GDM1 (cell line): ENCODE measurements around the gene WDR5B.
"Not testable (repeated sequence)": the region's sequence is repeated elsewhere in the genome, so short reads cannot be mapped to it uniquely, and the experiment has no call there.

Experiments
- DNase-seq: peaks from one replicate; lab custom pipeline; 2025; lab: John Stamatoyannopoulos, UW

WDR5B gene

DNA sequence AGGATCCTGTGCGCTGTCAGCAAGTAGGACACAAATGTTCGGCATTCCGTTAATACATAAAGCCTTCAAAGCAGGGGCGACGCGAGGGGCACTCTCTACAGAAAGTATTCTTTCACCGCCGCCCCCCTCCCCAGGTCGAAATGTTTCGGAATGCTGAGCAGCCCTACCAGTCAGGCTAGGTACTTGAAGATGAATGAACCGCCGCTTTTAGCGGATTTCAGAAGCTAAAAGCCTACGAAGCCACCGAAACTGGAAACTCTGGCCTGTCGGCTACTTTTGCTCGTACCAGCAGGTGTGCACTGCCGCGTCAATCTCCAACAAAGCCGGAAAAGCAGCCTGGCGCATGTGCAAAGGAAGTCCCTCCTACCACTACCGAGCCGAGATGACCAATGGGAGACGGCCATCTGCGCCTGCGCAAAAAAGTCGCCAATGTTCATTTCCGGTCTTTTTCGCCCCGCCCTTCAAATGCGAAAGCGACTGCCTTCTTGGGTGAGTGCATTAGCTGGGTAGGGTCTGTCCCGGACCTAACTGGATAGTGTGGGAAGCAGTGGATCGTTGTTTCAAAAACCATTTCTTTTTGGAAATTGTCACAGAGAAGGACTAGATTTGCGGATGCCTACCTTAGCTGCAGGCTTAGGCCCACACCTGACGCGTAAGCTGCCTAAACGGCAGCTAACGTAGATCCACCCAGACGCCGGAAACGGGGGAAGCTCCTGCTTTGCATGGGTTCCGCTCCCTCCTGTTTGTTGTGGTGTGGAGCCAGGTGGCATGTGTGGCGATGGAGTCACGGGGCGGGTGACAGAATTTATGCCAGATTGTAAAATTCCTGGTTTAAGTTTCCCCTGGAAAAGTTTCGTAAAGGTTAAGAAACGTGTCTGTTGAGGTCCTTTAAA lies at the start of gene WDR5B:
TSS of gene WDR5B (minus strand) at position 301 of the 893 bp plus-strand sequence. CDS start 534 bp downstream, outside the sequence.
- no peak for DNase-seq

DNA sequence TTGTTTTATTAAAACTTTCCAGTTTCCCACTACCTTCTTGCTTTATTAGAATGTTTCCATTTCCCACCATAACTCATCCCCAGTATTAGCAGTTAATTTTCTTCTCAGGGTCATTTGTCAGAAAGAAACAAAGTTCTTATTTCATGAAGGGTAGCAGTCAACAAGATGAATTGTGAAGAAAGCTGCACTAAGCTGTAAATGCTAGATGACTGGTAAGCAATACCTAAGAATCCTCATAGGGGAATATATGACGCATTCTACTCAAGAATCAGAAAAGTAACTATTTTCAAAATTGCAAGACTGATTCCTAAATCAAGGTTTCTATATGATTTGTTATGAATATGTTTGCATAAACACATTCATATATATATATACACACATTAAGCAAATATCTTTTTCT lies 48.8 kb upstream of the WDR5B start:
- no peak for DNase-seq

DNA sequence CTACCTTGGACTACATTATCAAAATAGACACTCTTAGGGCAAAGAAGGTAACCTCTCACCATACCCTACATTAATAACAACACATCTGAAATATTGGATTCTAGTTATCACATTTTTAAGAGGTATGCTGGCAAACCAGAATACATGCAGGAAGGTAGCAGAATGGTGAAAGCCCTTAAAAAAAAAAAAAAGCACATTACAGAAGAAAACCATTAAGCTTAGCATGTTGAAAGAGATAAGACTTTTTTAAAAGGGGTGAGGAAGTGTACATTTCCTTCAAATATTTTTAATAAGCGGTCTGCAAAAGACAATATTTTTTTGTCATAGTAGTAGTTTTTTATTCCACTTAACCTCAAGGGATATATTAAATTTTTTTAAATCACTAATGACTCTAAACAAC lies 46.5 kb upstream of the WDR5B start:
- no peak for DNase-seq

DNA sequence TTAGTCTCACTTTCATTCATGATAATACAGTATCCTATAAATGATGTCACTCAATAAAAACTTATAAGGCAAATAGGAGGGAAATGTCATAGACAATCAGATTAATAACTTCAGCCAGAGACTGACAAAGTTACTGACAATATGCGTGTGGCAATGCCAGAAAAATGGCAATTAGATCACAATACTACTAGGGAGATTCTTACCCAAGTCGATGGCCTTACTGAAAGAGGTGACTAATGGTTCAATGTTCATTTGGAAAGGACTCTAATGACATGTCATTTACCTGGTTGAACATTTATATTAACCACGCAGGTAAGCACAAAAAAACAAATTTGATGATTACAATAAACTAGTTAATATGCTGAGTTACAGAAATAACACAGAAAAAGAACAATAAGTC lies 45.9 kb upstream of the WDR5B start:
- DNase-seq: no peak

DNA sequence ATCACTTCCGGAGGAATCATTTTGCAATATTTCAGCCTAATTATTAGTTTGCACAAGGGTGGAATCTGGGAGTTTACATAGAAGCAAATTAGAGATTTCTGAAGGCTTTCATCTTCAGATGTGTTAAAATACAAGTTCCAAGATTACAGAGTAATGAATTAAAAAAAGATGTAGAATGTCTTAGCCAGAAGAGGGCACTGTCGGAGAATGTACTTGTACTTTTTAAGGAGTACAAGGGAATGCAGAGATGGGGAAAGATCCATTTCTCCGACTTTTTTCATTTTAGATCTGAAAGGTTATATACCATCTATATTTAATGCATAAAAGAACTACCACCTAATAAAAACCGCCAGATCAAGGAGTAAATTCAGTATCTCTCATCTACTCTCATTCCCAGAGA lies 43.1 kb upstream of the WDR5B start:
- DNase-seq: no peak

DNA sequence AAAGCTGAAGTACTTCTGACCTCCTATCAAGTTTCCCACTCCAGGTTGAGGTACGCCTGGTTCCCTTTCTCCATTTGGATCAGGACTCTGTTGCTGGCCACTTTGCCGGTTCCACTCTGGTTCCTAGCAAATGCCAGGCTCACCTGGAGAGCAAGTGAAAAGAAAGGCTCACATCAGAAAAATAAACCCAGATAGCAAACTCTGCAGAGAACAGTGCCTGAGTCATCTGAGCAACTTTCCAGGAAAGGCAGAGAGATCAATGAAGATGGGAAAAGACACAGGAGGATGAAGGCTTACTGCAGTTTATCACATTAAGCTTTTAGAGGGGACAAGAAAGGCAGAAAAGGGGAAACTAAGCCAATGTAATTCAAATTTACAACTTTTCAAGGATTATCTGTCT lies 41.8 kb upstream of the WDR5B start:
- DNase-seq: no peak

DNA sequence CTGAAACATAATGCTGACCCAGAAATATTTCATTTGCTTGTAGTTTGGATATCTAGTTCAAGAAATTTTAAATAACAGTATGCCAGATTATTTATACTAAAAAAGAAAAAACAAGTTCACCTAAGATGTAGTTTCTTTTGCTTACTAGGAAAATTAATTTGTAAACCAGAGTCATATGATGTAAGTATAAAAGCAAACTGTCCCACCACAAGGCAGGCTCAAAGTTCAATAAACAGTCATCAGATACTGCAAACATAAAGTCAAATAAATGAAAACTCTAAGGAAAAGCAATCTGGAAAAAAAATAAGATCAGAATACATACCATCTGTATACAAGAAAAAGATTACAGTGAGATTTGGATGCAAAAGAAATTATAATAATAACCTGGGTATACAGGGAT lies 40.2 kb upstream of the WDR5B start:
- no peak for DNase-seq

DNA sequence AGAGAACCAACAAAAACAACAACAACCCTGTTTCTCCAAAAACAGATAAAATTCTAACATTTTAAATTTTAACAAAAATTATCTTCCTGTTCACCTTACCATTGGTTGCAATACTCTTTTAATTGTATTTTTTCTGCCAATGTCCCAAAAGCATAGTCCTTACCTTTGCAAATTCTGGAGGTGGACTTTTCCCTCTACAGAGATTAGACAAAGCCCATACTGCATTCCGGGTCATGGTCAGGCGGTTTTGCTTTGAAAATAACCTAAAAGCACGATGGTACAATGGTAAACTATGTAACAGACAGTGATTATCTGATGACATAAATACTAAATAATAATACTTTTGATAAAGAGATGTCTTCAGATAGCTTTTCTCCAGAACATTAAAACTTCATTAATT lies 35.5 kb upstream of the WDR5B start:
- no peak for DNase-seq

DNA sequence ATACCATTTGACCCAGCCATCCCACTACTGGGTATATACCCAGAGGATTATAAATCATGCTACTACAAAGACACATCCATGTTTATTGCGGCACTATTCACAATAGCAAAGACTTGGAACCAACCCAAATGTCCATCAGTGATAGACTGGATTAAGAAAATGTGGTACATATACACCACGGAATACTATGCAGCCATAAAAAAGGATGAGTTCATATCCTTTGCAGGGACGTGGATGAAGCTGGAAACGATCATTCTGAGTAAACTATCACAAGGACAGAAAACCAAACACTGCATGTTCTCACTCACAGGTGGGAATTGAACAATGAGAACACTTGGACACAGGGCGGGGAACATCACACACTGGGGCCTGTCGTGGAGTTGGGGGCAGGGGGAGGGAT lies 32.4 kb upstream of the WDR5B start:
- DNase-seq: not testable (repeated sequence)

DNA sequence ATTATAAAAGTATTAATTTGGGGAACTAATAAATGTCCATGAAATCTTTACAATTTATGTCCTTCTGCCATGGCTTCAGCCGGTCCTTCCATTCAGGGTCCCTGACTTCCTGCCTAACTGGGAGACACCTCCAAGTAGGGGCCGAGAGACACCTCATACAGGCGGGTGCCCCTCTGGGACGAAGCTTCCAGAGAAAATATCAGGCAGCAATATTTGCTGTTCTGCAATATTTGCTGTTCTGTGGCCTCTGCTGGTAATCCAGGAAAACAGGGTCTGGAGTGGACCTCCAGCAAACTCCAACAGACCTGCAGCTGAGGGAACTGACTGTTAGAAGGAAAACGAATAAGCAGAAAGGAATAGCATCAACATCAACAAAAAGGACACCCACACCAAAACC lies 28.6 kb upstream of the WDR5B start:
- DNase-seq: not testable (repeated sequence)

DNA sequence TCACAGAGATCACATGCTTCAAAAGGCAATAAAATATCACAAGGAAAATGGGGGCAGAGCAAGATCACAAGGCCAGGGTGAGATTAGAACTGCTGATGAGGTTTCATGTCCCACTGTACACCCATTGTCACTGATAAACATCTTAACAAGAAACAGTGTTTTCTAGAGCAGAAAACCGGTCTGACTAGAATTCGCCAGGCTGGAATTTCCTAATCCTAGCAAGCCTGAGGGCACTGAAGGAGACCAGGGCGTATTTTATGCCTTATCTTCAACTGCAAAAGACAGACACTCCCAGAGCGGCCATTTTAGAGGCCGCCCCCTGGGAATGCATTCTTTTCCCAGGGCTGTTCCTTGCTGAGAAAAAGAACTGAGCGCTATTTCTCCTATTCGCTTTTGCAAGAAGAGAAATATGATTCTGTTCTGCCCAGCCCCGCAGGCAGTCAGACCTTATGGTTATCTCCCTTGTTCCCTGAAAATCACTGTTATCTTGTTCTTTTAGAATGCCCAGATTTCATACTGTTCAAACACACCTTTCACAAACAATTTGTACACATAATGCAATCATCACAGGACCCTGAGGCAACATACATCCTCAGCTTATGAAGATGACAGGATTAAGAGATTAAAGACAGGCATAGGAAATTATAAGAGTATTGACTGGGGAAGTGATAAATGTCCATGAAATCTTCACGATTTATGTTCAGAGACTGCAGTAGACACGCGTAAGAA lies 28.1 kb upstream of the WDR5B start:
- not testable (repeated sequence) for DNase-seq

DNA sequence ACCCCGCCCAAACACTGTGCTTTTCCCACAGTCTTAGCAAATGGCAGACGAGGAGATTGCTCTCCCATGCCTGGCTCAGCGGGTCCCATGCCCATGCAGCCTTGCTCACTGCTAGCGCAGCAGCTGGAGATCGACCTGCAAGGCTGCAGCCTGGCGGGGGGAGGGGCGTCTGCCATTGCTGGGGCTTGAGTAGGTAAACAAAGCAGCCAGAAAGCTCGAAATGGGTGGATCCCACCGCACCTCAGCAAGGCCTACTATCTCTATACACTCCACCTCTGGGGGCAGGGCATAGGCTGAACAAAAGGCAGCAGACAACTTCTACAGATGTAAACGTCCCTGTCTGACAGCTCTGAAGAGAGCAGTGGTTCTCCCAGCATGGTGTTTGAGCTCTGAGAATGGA lies 27.2 kb upstream of the WDR5B start:
- no peak for DNase-seq

DNA sequence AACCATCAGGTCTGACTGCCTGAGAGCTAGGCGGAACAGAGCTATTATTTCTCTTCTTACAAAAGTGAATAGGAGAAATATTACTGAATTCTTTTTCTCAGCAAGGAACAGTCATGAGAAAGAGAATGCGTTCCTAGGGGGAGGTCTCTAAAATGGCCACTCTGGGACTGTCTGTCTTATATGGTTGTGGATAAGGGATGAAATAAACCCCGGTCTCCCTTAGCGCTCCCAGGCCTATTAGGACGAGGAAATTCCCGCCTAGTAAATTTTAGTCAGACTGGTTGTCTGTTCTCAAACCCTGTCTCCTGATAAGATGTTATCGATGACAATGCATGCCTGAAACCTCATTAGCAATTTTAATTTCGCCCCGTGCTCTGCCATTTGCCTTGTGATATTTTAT lies 20.1 kb upstream of the WDR5B start:
- DNase-seq: no peak

DNA sequence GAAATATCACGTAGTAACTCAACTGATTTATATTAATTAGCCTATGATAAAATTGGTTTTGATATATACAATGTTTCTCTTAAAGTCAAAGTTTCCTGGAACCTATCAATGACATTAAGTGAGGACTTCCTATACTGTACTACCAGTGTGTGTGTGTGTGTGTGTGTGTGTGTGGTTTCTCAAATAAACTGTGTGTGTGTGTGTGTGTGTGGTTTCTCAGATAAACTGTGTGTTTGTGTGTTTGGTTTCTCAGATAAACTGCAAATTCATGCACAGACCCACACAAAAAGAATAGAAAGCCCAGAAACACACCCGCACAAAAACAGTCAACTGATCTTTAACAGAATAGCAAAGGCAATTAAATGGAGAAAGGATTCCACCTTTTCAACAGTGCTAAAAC lies 14.5 kb upstream of the WDR5B start:
- DNase-seq: no peak

DNA sequence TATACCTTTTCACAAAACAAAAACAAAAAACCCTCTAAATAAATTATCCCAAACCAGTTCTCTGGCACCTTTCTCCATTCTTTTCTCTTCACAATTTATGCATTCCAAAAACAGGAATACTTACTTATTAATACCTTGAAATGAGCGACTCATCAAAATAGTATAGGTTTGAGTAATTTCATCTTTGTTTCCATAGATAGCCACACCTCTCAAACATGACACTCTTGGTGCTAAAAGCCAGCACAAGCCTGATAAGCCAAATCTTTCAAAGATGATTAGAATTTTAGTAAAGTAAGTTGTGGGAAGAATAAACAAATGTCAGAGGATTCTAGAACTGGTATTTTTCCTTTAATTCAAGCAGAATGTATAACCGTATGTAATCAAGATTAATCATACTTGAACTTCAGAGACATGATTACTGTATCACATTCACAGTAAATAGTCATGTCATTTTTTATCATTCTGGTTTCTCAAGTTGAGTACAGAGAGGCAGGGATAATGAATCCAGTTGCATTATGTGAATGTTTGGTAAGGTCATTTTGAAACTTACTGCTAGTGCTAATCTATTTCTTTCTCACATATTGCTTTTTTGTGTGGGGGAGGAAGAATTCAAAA lies 12.1 kb upstream of the WDR5B start:
- DNase-seq: no peak

DNA sequence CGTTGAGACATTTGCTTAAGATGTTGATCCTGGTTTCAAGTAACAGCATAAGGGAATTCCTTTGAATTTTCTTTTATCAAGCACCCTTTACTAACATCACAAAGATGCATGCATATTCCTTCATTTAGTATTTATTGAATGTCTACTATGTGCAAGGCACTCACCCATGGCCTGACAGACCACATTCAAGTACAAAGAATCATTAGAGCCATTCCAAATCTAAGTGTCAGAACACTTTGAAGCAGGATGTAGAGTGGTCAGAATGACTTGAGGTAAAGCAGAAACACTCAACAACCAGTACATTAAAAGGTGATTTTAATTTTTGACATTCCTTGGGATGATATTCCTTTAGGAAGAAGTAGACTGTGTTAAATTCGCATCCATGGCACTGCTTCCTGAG lies 6.0 kb upstream of the WDR5B start:
- DNase-seq: no peak

DNA sequence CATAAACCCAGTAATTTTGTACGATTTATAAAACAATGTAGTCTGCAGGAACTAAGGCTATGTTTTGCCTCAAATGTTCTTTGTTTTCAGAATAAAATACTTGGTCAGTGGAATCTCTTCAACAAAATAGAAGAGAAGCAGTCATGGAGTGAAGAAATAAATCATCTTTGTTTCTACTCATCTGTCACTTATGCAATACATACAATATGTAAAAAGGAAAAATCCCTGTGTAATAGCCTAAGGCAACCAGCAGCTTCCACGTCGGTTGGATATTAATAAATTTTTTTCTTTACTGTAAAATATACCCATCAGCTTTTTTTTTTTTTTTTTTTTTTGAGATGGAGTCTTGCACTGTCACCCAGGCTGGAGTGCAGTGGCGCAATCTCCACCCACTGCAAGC lies 5.2 kb upstream of the WDR5B start:
- no peak for DNase-seq

DNA sequence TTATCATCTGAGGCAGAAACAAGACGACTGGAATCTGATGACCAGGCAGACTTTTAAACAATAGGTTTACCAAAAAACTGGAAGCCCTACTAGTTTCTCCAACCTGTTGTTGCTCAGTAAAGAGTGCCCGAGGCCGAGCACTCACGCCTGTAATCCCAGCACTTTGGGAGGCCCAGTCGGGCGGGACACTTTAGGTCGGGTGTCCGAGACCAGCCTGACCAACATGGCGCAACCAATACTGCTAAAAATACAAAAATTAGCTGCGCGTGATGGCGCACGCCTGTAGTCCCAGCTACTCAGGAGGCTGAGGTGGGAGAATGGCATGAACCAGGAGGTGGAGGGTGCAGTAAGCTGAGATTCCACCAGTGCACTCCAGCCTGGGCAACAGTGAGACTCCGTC lies 1.1 kb upstream of the WDR5B start:
- DNase-seq: no peak

DNA sequence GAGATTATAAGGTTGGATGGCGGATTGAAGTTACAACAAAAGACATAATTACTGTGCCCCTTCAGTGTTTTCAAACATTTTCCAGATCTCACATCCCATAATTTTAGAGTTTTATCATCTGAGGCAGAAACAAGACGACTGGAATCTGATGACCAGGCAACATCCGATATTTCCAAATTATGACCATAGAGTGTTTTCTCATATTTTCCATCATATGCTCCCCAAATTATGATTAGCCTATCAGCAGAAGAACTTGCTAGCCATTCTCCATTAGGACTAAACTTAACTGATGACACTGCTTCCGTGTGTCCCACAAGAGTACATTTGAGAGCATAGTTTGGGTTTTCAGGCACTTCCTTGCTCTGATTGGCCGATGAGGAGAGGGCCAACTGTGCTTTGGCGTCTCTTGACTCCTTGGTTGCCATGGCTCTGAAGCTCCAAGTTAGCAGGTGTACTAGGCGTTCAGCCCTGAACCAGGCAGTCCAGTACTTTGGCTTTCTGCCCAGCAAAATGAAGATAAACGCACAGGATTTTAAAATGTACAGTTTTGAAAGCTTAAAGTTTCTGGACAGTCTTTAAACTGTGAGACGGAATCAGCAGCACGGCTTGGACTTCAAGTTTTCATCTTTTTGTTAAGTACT lies 638 bp downstream of the WDR5B start:
- DNase-seq: no peak

DNA sequence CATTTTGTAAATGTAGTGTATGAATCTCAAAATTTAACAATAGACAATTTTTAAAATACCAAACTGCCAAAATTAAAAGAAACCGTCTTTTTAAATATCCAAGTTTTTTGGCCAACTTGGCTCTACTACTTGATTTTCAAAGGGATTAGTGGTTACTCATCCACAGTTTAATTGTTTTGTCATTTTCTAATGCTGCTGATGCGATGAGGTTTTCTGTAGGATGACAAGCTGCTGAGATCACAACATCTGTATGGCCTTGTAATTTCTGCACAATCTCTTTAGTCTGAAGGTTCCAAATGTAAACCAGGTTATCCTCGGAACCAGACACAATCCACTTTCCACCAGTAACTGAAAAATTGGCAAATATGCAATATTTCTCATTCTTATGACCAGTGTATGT lies 1.5 kb downstream of the WDR5B start:
- DNase-seq: no peak

DNA sequence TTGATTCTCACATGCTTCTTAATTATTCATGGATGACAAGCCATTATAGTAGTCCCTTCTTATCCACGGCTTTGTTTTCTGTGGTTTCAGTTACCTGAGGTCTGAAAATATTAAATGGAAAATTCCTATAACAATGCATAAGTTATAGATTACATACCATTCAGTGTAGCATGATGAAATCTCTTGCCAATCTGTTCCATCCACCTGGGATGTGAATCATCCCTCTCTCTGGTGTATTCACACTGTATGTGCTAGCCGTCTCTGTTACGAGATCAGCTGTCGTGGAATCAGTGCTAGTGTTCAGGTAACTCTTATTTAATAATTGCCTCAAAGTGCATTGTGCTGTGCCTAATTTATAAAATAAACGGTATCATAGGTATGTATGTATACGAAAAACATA lies 5.2 kb downstream of the WDR5B start:
- no peak for DNase-seq

DNA sequence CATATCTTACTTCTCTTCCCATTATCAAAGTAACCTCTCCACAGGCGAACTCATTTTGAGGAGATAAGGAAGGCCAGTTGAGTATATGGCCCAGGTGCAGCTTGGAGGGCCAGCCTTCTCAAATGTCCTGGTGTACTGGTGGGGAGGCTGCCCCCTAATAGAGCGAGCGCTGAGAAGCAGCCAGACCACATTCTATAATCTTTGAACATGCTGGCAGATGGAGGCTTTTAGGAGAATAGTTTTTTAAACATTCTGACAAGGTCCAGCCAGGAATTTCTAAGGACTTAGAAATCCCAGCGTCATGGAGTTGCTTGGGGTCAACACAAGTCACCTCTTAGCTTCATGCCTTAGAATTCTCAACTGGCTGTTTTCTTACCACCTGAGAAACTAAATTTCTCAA lies 5.8 kb downstream of the WDR5B start:
- DNase-seq: no peak

DNA sequence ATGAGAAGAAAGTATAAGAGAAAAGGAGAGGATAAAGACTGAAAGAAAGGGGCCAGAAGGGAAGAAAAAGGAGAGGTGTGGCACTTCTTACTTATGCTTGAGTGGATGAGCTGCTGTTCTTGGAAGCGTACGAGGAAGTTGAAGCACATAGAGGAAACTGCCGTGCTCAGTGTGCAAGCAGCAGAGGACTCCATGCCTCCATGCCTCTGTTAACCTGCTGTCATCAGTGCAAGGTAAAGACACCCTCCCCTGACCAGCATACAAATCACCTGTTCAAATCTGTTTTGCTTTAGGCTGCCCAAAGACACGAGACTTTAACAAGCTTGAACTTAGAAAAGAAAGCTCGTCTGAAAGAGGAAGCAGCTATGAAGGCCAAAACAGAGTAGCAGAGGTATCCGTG lies 6.4 kb downstream of the WDR5B start:
- DNase-seq: peak; percentile 8
